ENCODE data around the gene RND1.
A peak's percentile ranks its signal among the peaks of the same experiment; 100 is the strongest.
"Not testable (repeated sequence)": the region's sequence is repeated elsewhere in the genome, so short reads cannot be mapped to it uniquely, and the experiment has no call there.

The RND1 gene

GRCh38 chr12:48866052-48866711, 512 bp upstream of the RND1 start:
- no peak for DNase-seq

- no peak for DNase-seq
Measured at GRCh38 chr12:48863291-48863690, 2.4 kb downstream of the RND1 start.

GRCh38 chr12:48862760-48863159, 2.9 kb downstream of the RND1 start:
- DNase-seq, result no peak

- DNase-seq, result no peak
Measured at GRCh38 chr12:48861111-48861510, 4.6 kb downstream of the RND1 start.

- not testable (repeated sequence) for DNase-seq
Measured at GRCh38 chr12:48860236-48860635, 5.4 kb downstream of the RND1 start.

GRCh38 chr12:48859607-48860006, 6.1 kb downstream of the RND1 start:
- no peak for DNase-seq

GRCh38 chr12:48858043-48858442, 7.6 kb downstream of the RND1 start:
- DNase-seq, result no peak

- no peak for DNase-seq
Measured at GRCh38 chr12:48857278-48857994, 8.2 kb downstream of the RND1 start.

- DNase-seq, result no peak
Measured at GRCh38 chr12:48856379-48856778, 9.3 kb downstream of the RND1 start.

- DNase-seq, result not testable (repeated sequence)
Measured at GRCh38 chr12:48854932-48855331, 10.7 kb downstream of the RND1 start.

GRCh38 chr12:48854488-48854887, 11.2 kb downstream of the RND1 start:
- DNase-seq, result no peak

- DNase-seq, result peak; percentile 75
Measured at GRCh38 chr12:48852734-48853688, 12.7 kb downstream of the RND1 start.

GRCh38 chr12:48851883-48852733, 13.6 kb downstream of the RND1 start, which contains the start of gene DDX23:
Gene DDX23, minus strand, starts transcription at chr12:48852163. Its CDS starts 6,381 bp downstream, at chr12:48845782.
- peak; percentile 91 for DNase-seq

GRCh38 chr12:48842021-48842420, 23.6 kb downstream of the RND1 start:
- not testable (repeated sequence) for DNase-seq

- no peak for DNase-seq
Measured at GRCh38 chr12:48838048-48838447, 27.6 kb downstream of the RND1 start.

GRCh38 chr12:48832321-48833060, 33.2 kb downstream of the RND1 start:
- no peak for DNase-seq

GRCh38 chr12:48831257-48831656, 34.4 kb downstream of the RND1 start:
- DNase-seq, result no peak

GRCh38 chr12:48828841-48829575, 36.7 kb downstream of the RND1 start:
- no peak for DNase-seq

- no peak for DNase-seq
Measured at GRCh38 chr12:48828293-48828692, 37.4 kb downstream of the RND1 start.

- no peak for DNase-seq
Measured at GRCh38 chr12:48827513-48828096, 38.1 kb downstream of the RND1 start.
